ENCODE results near the gene TELO2.

Gene TELO2

DNA sequence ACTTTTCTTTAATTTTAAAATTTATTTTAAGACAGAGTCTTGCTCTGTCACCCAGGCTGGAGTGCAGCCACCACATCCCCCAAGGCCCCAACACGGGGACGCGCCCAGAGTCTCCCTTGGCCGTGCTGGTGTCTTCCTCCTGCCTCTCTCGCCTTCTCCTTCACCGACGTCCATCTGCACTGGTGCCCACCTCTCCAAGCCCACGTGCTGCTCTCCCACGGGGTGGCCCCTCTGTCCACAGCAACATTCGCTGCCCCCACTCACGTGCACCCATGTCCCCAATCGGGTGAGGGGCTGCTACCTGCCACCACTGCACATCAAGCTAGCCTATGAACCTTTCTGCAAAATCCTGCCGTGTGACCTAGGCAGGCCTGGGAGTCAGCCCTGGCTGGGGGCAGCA is 43.4 kb downstream of the TELO2 start:
- DNase-seq (ENCODE audit: low read depth) = no peak

DNA sequence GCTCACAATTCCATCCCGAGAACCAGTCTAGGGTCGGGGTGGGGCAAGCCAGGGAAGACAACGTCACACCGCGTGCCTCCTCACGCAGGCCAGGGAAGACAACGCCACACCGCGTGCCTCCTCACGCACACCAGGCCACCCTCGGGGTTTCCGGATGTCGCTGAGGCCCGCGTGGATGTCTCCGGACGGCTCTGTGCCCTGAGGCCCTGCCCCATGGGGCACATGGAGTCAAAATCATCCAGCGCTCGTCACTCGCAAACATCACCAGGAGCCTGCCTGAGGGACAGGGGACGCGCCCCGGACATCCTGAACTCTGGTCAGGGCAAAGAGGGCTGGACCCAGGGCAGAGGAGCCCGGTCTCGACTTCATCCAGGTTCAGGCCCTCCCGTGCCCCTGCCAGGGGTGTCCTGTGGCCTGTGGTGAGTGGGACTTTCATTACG is 44.0 kb downstream of the TELO2 start:
- no peak for DNase-seq (ENCODE audit: low read depth)

DNA sequence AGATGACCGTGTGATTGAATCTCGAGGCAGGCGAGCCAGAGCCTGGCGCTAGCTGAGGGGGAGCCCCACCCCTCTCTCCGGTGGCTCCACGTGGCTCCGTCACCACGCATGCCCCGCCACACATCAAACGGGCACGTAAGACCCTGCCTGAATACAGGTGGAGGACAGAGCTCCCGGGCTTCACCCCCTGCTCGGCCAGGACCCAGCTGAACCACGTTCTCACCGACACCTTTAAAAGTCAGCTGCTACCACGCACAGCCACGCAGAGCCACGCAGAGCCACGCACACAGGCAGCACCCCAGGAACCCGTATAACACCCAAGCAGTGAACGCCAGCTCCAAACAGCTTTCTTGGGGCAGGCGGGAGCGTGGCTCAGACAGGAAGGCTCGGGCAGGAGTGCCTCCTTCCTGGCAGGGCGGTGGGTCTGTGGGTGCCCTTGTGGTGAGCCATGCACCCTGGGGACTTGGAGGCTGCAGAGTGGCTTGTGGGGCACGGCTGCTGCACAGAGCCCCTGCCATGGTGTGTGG is 44.7 kb downstream of the TELO2 start:
- DNase-seq (ENCODE audit: low read depth) = no peak

DNA sequence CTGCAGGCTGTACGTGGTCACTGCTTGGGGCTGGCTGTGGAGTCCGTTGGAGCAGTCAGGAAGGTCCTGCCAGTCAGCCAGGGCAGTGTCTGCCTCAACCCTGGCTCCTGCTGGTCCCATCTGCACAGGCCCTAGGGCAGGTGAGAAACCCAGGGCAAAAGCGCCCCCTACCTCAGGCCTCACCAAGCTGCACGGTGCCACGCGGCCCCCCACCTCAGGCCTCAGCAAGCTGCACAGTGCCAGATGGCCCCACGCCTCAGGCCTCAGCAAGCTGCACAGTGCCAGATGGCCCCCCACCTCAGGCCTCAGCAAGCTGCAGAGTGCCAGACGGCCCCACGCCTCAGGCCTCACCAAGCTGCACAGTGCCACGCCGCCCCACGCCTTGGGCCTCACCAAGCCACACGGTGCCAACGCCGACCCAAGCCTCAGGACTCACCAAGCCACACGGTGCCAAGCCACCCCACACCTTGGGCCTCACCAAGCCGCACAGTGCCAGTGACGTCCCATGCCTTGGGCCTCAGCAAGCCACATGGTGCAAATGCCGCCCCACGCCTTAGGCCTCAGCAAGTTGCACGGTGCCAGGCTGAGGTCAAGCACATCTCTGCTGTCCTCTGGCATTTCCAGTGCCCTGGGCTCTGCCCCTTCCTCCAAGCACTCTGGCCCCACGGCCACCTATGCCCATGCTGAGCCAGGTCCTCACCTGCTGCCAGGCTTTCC is 45.8 kb downstream of the TELO2 start:
- no peak for DNase-seq (ENCODE audit: low read depth)

DNA sequence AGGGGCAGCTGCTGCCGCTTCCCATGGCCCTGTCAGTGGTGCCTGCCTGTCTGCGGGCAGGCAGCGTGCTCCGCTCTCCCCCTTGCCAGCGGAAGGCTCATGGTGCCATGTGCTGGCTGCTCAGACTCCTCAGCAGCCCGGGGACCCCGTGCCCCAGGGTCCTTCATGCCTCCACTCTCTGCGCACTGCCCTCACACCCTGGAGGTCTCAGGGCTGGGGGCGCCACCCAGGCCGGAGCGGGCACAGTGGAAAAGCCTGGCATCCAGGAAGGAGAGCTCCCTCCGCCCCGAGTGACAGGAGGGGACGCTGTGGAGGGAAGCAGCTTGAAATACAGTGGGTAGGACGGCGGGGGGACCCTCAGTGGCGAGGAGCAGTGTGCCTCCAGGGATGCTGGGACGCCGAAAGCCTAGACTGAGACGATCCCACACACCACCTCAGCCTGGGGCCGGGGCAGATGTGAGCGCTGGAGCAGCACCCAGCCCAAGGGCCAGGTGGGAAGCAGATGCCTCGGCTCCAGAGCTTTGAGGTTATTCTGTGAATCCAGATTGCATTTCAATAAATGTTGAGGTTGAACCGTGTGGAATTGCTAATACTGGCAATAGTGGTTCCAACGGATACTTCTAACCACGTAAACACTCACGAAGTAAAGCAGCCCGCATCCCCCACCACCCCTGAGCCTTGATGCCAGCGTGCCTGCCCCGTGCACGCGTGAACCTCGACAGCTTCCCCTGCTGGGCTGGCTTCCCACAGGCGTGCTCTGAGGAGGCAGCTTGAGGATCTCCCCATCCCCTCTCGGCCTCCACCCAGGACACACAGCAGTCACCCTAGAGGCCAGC is 46.8 kb downstream of the TELO2 start:
- no peak for DNase-seq (ENCODE audit: low read depth)

DNA sequence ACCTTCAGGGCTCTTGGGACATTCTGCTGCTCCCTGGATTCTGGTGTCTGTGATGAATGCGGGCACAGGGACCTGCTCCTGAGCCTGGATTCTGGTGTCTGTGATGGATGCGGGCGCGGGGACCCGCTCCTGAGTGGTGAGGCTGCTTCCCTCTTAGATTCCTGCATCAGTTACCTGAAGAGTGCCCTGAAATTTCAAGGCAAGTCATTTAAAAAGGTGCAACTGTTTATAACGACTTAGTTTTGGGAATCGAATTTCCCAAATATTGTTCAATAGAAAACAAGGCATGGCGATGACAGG is 47.3 kb downstream of the TELO2 start:
- no peak for DNase-seq (ENCODE audit: low read depth)

DNA sequence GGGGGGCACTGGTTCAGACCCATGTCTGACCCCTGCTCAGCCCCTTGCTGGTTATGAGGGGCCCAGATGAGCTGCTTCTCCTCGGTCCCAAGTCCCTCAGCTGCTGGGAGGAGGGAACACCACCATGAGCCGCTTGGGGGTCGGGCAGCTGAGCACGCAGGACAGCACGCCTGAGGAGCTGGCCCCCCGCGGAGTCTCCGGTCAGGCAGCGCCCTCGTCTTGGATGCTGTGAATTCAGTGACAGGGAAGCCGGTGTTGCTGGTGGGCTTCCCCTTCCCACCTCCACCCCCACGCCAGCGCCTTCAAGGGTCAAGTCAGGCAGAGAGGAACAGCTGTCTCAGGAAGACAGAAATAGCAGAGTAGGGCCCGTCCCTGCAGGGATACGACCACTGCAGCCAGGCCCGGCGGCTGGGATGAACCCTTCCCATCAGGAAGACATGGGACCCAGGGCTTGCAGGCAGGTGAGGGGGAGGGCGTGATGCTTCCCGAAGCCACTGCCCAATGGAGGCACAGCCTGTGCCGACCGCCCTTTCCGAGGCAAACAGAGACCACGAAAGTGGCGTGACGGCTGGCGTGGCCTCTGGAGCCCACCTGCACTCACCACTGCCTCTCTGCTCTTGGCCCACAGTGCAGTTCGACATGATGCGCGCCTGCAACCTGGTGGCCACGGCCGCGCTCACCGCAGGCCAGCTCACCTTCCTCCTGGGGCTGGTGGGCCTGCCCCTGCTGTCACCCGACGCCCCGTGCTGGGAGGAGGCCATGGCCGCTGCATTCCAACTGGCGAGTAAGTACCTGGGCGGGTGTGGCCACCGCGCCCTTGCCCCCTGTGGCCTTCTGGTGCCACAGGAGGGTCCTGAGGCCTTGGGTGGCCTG is 48.4 kb downstream of the TELO2 start:
- DNase-seq (ENCODE audit: low read depth) = no peak

DNA sequence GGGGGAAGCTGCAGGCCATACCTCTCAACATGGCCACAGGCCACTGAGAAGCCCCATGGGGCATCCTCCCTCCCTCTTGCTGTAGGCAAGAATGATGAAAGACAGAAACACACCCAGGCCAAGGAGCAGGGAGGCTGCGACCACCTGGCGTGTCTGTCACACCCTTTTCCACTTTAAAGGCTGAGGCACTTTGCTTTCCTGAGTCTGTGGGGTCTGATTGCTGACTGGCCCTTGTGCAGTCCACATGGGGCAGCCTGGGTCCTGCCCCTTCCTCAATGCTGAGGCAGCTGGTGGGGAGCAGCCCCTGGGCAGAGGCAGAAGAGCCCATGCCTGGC is 49.0 kb downstream of the TELO2 start:
- no peak for DNase-seq (ENCODE audit: low read depth)

DNA sequence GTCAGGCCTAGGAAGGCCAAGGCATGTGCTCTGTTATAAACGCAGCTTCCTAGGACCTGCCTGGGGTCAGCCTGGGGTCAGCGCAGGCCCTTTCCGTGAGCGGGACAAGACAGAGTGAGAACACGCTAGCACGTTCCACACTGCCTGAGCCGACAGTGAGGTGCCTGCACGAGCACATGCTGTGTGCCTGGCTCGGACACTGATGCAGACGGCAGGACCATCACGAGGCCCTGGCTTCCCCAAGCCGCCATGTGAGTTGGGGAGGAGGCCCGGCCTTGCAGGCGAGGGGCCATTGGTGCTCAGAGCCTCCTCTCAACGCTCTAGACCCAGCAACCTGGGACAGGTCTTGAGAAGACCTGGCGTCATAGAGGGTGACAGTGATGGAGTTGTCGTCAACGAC is 49.4 kb downstream of the TELO2 start:
- DNase-seq (ENCODE audit: low read depth) = no peak

DNA sequence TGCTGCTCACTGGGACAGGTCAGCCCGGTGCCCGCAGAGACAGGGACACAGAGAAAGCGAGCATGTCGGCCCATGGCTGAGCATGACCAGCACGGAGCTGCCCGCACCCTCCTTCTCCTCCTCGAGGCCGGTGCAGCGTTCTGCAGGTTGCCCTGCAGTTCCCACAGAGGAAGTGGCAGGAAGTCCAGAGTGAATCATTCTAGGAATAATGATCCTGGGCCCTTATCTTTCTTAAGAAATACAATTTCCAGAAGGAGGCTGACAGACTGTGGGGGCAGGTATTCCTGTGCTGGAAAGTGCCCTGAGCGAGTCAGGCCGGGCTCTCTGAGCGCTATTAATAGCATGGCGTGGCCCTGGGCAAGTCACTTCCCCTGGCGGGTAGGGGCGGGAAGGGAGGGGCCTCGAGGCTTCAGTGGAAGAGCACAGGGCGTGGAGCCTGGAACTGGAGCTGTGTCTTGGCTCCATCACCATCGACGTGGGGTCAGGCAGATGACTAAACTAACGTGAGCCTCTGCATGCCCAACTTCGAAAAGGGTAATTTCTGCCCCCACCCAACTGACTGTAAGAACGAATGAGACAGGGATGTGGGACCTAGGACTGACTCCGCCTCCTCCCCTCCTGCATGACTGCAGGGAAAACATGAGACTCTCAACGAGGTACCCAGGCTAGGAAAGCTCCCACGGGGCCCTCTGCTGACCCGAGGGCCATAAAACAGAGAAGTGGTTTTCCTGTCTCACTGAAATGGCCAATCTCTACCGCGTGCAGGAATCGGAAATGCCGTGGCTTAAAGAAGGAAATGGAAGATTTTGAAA is 50.1 kb downstream of the TELO2 start:
- no peak for DNase-seq (ENCODE audit: low read depth)

DNA sequence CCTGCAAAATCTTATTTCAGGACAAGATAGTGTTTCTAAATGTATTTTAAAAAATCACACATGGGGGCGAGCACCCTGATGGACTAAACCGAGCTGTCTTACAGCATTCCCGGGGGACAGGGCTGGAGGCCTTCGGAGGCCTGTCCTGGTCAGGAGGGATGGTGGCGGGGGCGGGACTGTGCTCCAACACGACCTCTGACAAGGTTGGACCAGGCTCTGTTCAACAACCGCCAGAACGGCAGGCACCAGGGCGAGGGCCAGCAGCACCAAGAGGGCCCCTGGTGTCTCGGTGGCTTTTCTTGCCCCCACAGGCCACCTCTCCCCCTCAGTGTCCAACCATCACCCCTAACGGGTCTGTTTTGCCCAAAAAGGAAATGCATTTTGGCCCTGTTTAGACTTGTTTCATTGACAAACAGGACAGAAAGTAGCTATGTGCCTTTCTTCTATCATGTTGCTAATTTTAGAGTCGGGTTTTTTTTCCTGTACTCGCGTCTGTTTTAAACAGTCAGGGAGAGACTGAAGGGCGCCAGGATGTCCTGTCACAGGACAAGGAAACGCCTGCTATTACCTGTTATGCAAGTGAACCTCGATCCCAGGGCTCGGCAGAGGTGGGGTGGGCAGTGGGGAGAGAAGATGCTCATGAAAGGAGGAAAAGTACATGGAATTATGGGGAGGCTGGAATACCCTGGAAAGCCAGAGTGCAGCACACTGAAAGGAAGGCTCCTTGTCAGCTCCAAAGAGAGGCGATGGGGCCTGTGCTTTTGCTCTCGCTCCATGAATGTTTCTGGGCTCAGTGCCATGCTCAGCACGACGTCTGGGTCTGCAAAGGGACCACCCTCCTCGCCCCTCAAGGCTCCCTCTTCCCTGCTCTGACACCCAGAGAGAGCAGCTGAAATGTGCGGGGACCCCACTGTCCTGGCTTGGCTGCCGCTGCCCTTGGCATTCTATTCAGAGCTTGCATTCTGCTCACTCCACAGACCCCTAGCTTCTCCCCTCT is 52.2 kb downstream of the TELO2 start:
- no peak for DNase-seq (ENCODE audit: low read depth)

DNA sequence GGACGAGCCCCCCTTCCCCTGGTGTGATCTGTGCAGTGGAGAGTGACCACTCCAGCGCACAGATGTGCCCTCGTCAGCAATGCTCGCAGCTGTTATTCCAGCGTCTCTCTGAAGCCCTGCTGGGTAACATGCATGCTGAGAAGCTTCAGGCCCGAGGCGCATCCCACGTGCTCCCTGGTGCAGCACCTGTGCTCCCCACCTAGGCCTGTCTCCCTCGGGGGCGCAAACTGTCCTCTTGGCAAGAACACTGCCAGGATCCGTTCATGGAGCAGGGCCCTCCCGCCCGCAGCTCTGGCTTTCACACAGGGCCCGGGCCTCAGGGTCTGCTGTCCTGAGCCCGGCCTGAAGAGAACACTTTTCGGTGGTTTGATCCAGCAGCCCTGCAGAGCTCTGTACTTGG is 53.3 kb downstream of the TELO2 start:
- DNase-seq (ENCODE audit: low read depth) = no peak

DNA sequence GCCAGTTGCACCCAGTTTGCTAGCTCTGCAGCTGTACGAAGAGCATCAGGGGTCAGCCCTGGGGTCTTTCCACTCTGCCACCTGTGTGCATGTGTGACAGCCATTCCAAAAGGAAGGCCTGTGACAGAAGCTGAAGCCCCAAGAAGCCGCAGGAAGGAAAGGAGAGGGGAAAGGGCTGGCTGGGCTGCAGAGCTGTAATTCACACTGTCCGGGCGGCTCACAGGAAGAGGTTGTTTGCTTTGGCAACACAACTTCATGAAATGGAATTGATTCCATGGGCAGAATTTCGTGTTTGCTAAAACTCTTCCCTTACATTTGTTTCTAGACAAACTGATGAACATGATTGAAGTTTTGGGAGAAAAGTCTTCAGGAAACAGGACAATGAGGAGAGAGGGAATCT is 55.1 kb downstream of the TELO2 start:
- no peak for DNase-seq (ENCODE audit: low read depth)

DNA sequence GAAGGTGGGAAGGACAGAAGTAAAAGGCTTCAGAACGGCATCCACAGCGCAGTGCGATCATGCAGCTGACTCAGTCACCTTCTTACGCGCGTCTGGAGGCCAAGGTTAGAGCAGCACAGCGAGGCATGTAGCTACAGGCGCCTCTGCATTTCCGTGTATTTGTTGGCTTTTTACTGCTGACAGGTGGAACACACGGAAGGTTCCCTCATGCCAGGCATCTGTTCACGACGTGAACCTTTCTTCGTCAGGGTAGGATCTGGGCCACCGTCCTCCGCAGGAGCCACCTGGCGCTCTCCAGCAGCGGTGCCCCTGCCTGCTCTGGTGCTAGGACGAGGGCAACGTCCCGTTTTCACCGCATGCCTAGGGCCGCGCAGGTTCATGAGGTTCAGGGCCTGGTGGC is 55.6 kb downstream of the TELO2 start:
- DNase-seq (ENCODE audit: low read depth) = no peak

DNA sequence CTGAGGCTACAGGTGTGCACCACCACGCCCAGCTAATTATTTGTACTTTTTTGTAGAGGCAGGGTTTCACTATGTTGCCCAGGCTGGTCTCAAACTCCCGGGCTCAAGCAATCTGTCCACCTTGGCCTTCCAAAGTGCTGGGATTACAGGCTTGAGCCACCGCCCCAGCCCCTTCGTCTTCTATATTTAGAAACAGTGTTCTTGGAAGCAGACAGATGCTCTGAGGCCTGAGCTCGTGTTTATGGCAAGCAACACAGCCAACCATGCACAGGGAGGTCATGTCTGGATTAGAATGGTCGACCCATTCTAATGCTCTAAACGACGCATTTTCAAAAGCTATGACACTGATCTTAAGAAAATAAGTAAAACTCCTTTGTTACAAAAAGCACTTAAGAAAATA is 56.9 kb downstream of the TELO2 start:
- DNase-seq (ENCODE audit: low read depth) = no peak

DNA sequence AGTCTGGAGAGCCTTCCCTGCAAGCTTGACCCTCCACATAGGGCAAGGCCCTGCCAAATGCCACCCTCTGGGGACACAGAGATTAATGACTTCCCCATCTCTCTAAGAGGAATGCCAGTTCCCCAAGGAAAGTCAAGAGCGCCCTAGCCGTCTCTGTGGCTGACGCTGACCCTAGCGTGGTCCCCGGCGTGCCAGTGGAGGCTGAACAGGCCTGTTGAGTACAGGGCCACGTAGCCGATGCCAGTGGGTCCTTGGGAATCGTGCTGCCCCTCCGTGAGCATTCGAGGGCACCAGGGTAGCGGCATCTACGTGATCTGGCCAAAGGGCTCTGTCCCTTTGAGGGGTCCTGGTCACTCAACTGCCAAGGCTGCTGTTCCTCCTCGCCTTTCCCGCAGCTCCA is 57.5 kb downstream of the TELO2 start:
- no peak for DNase-seq (ENCODE audit: low read depth)

DNA sequence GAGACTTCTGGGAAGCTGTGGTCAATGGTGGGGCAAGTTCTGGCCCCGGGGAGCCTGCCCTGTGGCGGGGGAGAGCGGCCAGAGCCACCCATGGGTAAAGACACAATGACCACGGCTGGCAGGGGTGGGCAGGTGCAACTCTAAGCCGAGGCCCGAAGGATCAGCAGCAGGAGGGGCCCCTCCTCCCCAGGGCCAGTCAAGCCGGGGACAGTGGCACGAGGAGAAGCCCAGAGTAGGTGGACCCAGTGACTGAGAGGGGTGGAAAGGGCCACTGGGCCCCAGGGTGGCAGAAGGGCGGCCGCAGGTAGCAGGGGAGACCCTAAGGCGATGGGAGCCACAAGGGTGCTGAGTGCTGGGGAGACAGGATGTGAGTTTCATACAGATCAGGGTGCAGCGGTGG is 58.0 kb downstream of the TELO2 start:
- no peak for DNase-seq (ENCODE audit: low read depth)

DNA sequence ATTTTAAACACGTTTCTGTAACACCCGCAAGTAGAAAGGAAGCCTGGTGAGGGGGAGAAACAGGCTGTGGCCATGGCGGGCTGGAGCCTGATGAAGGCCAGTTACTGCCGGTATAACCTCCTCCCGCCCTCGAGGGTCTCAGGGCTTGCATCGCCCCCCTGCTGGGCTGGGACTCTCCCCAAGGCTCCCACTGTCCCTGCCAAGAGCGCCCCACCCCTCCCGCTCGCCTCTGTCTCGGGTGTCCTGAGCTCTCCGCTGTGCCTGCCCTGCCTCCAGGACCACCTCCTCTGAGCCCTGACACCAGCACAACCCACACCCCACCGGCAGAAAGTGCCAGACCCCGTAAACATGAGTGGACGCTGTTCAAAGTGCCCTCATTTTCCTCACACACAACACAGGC is 59.0 kb downstream of the TELO2 start:
- no peak for DNase-seq (ENCODE audit: low read depth)

DNA sequence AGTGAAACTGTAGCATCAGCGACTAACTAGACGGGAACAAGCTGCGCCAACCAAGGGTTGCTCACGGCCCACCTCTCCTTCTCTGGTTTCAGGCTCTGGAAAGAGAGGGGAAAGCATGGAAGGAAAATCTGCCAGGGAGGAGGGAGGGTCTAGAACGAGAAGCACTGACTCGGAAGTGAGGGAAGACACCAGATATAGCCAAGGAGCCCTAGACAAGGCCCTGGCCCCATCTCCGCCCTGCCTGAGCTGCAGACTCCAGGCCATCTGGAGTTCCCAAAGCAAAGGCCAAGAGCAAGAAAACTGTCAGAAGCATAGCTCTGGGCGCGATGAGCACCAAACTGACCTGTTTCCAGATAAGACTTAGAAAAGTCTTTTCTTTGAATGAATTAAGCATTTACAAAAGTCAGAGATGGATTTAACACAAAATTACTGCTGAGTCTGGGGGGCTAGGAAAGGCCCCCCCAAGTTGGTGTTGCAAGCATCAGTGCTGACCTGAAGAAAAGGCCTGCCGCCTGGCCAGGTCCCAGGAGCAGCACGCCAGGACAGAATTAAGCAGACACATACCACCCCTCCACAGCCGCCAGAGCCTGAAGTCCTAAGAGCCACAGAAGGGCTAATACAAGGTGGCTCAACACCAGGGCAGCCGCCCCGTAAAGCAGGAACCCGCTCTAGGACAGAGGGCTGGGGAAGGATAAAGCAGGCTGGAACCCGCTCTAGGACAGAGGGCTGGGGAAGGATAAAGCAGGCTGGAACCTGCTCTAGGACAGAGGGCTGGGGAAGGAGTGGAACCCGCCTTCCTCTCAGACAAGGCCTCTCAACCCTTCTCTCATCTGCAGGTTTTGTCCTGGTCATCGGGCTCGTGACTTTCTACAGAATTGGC is 61.0 kb downstream of the TELO2 start:
- no peak for DNase-seq (ENCODE audit: low read depth)

All from stimulated activated CD8-positive, alpha-beta memory T cell treated with anti-CD3 and anti-CD28 coated beads, Interleukin-12 subunit alpha, Interleukin-12 subunit beta, amount 100 ng/mL, for 1 hour (primary cell).